DND-41 (cell line): ENCODE data around the gene CDC16.

ENCODE experiments used
- ATAC-seq: fragments of 200-7000 bp; cut with Tn5 transposase; 3 replicates; pipeline ENCODE4 v1.9.1; 2021; ENCODE audit warnings: low read depth; ENCODE audit not compliant: insufficient read depth
- DNase-seq: peaks from one replicate; pipeline ENCODE4 v3.0.0-alpha.2; 2020
- H2AFZ ChIP-seq: 2 replicates; pipeline ENCODE4 v1.6.0; 2012; ENCODE audit warnings: low read depth, low read length
- H3K27ac ChIP-seq: 2 replicates; pipeline ENCODE4 v1.5.1; 2012; ENCODE audit warnings: low read length, inconsistent platforms
- H3K27me3 ChIP-seq: fragments of 200-600 bp; sonication (generic); 2 replicates; pipeline ENCODE4 v1.6.0; 2012; ENCODE audit warnings: low read length, mild to moderate bottlenecking, inconsistent platforms; ENCODE audit not compliant: insufficient read depth, poor library complexity
- H3K36me3 ChIP-seq: 2 replicates; pipeline ENCODE4 v1.5.1; 2012; ENCODE audit warnings: low read length, inconsistent platforms; ENCODE audit not compliant: insufficient read depth
- H3K4me1 ChIP-seq: 2 replicates; pipeline ENCODE4 v1.5.1; 2012; ENCODE audit warnings: mild to moderate bottlenecking, low read length; ENCODE audit not compliant: insufficient read depth
- H3K4me2 ChIP-seq: 2 replicates; pipeline ENCODE4 v1.6.0; 2012; ENCODE audit warnings: mild to moderate bottlenecking, moderate library complexity, low read length, inconsistent platforms; ENCODE audit not compliant: insufficient read depth
- H3K4me3 ChIP-seq, 2 experiments: fragments of 200-600 bp in 1 of 2; shearing (Covaris generic) in 1 of 2; 2 replicates each; pipeline ENCODE4 v1.5.1; 2012 to 2016; ENCODE audit warnings: inconsistent platforms in 2 of 2, low read length in 2 of 2, mild to moderate bottlenecking in 2 of 2, low read depth in 1 of 2, moderate library complexity in 1 of 2
- H3K79me2 ChIP-seq: 2 replicates; pipeline ENCODE4 v1.6.0; 2012; ENCODE audit warnings: low read length, inconsistent platforms; ENCODE audit not compliant: insufficient read depth
- H3K9ac ChIP-seq: 2 replicates; pipeline ENCODE4 v1.6.0; 2012; ENCODE audit warnings: low read depth, mild to moderate bottlenecking, inconsistent platforms, low read length, moderate library complexity
- H3K9me3 ChIP-seq: 2 replicates; pipeline ENCODE4 v1.5.1; 2012; ENCODE audit warnings: low read length, moderate library complexity, mild to moderate bottlenecking, inconsistent platforms; ENCODE audit not compliant: insufficient read depth, severe bottlenecking
- H4K20me1 ChIP-seq: 2 replicates; pipeline ENCODE4 v1.6.0; 2012; ENCODE audit warnings: low read length; ENCODE audit not compliant: insufficient read depth
- EZH2 ChIP-seq: IDR thresholded peaks from 3 replicates; pipeline ENCODE4 v1.6.1; 2012; ENCODE audit warnings: borderline replicate concordance, low read depth, mild to moderate bottlenecking, moderate library complexity, low read length, inconsistent platforms; ENCODE audit not compliant: severe bottlenecking
- TF ChIP-seq, protein P1 (sequence below): IDR thresholded peaks from 2 replicates; pipeline ENCODE4 v1.5.1; 2012; ENCODE audit warnings: borderline replicate concordance, low read length, moderate library complexity, mild to moderate bottlenecking; ENCODE audit not compliant: poor library complexity, severe bottlenecking; ENCODE audit errors: extremely low read depth

CDC16 gene

DNA sequence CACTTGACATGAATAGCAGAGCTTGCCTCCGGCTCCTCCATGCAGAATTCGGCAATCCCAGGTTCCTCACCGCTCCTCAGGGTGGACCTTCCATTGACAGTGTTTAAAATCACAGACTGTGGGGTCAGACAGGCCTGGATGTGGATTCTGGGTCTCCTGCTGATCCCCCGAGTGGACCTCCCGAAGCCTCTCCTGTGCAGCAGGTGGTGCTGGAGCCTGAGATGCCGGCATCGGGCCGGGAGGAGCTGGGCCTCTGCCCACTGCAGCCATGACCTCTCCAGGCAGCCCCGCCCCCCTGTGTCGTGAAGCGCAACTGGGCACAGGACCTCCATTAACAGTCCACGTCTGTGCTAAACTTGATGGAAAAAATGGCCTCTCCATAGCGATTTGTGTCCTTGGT lies 10.5 kb upstream of the CDC16 start:
- Histone ChIP-seq H3K27ac (no peak overlapping the region), H3K9me3 (no peaks in the 10 kb centered on the region), H3K79me2 (no peaks in the 10 kb centered on the region), H2AFZ (no peak overlapping the region), H3K27me3 (peaks cover 7% of the 10 kb centered on the region), H3K4me1 (peaks cover 24% of the 10 kb centered on the region), H4K20me1 (no peaks in the 10 kb centered on the region), H3K4me3 (no peak overlapping the region), H3K36me3 (no peaks in the 10 kb centered on the region), H3K4me2 (no peak overlapping the region), H3K9ac (no peak overlapping the region)
- no peak for ATAC-seq
- DNase-seq, result no peak
- no peak for TF ChIP-seq EZH2
- TF ChIP-seq, protein P1, sequence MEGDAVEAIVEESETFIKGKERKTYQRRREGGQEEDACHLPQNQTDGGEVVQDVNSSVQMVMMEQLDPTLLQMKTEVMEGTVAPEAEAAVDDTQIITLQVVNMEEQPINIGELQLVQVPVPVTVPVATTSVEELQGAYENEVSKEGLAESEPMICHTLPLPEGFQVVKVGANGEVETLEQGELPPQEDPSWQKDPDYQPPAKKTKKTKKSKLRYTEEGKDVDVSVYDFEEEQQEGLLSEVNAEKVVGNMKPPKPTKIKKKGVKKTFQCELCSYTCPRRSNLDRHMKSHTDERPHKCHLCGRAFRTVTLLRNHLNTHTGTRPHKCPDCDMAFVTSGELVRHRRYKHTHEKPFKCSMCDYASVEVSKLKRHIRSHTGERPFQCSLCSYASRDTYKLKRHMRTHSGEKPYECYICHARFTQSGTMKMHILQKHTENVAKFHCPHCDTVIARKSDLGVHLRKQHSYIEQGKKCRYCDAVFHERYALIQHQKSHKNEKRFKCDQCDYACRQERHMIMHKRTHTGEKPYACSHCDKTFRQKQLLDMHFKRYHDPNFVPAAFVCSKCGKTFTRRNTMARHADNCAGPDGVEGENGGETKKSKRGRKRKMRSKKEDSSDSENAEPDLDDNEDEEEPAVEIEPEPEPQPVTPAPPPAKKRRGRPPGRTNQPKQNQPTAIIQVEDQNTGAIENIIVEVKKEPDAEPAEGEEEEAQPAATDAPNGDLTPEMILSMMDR, result no peak

DNA sequence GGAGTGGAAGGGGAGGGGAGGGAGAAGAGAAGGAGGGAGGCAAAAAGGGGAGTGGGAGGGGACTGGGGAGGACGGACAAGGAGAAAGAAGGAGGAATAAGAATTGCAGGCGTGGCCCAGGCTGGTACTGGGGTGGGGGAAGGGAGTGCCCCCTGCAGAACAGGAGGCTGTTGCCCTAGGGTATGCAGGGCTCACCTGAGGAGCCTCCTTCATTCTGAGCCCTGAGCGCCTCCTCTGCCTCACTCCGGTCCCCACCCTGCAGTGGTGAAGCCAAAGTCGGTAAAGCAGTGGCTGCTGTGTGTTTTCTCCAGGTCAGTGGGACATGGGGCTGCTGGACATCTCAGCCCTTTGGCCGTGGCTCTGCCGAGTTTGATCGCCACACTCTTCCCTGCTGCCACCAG lies 9.1 kb upstream of the CDC16 start:
- ATAC-seq, result no peak
- Histone ChIP-seq H3K27me3 (peaks cover 7% of the 10 kb centered on the region), H4K20me1 (no peaks in the 10 kb centered on the region), H2AFZ (no peak overlapping the region), H3K4me1 (peaks cover 13% of the 10 kb centered on the region), H3K9me3 (no peaks in the 10 kb centered on the region), H3K9ac (no peak overlapping the region), H3K4me3 (no peak overlapping the region), H3K4me2 (no peak overlapping the region), H3K27ac (no peak overlapping the region), H3K36me3 (no peaks in the 10 kb centered on the region), H3K79me2 (no peaks in the 10 kb centered on the region)
- TF ChIP-seq, protein P1, result no peak
- no peak for TF ChIP-seq EZH2
- DNase-seq, result no peak

DNA sequence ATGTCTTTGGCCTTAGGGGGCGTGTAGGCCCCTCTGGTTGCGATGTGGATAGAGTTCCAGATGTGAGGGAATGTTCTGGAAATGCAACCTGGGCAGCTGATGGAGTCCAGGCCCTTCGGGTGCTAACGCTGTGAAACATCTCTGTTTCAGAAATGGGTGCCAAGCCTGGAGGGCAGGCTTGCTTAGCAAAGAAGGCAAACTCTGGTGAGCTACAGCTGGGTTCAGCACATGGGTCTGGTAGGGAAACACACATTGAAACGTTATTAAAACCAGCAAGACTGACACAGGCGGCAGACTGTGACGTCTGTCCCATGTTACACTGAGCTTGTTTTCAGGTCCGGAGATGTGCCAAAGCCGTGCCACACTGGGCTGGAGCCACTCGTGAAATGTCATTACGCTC lies 8.6 kb upstream of the CDC16 start:
- no peak overlapping the region for H3K27ac ChIP-seq
- H3K27me3 ChIP-seq, result peaks cover 7% of the 10 kb centered on the region
- H3K36me3 ChIP-seq, result no peaks in the 10 kb centered on the region
- no peak for TF ChIP-seq EZH2
- TF ChIP-seq, protein P1, result no peak
- no peaks in the 10 kb centered on the region for H4K20me1 ChIP-seq
- H3K9ac ChIP-seq, result no peak overlapping the region
- ATAC-seq, result no peak
- H2AFZ ChIP-seq, result no peak overlapping the region
- no peaks in the 10 kb centered on the region for H3K79me2 ChIP-seq
- H3K4me1 ChIP-seq, result peaks cover 13% of the 10 kb centered on the region
- no peak for DNase-seq
- H3K4me2 ChIP-seq, result no peak overlapping the region
- no peaks in the 10 kb centered on the region for H3K9me3 ChIP-seq
- H3K4me3 ChIP-seq, result no peak overlapping the region
